Loucy (cell line): Measurements from ENCODE around the gene POLR3B.

Source experiments
- EZH2phosphoT487 ChIP-seq: fragments of 200-600 bp; IDR thresholded peaks from 2 replicates; pipeline ENCODE4 v1.6.1; 2018; ENCODE audit warnings: antibody characterized with exemption, mild to moderate bottlenecking, moderate library complexity, borderline replicate concordance
- TF ChIP-seq, protein P1 (sequence below): fragments of 200-600 bp; sonication (generic); conservative IDR thresholded peaks from 2 replicates; pipeline ENCODE4 v1.5.1; 2014; ENCODE audit warnings: mild to moderate bottlenecking, antibody characterized with exemption, low read length

DNA sequence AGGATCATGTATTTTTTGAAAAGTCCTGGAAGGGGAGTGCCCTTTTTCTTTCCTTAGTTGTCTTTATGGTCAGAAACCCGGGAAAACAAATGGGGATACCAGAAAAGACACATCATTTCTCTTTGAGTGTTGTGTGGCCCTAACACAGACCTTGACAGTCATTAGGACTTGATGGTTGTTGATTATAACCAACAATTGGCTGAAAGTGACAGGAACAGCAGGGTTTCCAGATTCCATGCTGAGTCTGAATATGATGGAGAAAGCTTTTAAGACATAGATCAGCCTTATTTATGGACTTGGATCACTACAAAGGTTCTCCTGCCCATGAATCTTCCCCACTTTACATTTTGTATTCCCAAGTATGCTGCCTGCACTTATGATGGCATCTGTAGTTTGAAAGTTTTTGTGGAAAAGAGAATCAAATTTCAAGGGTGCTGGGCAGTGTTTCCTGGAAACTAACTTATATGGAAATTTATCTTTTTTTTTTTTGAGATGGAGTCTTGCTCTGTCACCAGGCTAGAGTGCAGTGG, 30.4 kb downstream of the POLR3B start:
- TF ChIP-seq, protein P1, sequence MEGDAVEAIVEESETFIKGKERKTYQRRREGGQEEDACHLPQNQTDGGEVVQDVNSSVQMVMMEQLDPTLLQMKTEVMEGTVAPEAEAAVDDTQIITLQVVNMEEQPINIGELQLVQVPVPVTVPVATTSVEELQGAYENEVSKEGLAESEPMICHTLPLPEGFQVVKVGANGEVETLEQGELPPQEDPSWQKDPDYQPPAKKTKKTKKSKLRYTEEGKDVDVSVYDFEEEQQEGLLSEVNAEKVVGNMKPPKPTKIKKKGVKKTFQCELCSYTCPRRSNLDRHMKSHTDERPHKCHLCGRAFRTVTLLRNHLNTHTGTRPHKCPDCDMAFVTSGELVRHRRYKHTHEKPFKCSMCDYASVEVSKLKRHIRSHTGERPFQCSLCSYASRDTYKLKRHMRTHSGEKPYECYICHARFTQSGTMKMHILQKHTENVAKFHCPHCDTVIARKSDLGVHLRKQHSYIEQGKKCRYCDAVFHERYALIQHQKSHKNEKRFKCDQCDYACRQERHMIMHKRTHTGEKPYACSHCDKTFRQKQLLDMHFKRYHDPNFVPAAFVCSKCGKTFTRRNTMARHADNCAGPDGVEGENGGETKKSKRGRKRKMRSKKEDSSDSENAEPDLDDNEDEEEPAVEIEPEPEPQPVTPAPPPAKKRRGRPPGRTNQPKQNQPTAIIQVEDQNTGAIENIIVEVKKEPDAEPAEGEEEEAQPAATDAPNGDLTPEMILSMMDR, result no peak
- TF ChIP-seq EZH2phosphoT487, result no peak
